ENCODE results near the gene BTN2A1. TPM values are rescaled to one million over a fixed set of nuclear protein-coding genes. Genes with fewer than 3 reads are reported as not detected.
"Not testable (repeated sequence)": the region's sequence is repeated elsewhere in the genome, so short reads cannot be mapped to it uniquely, and the experiment has no call there.

BTN2A1 gene
- 14.6 TPM for total RNA-seq
- long read RNA-seq, transcript BTN2A1-201 (8 exons, 2,920 nt): major isoform, 5 of 28 reads
- long read RNA-seq, partial matches to known transcripts: 11 of 28 reads
- long read RNA-seq, other reads (novel, unspliced or antisense): 6 of 28 reads

- peak; percentile 100 for ATAC-seq
- DNase-seq: peak; percentile 66
- intact Hi-C loops (cut with micrococcal nuclease): no loop called here
These were observed at the start of gene BTN2A1 for GRCh38 chr6:26457806-26458688. BTN2A1 (plus strand) TSS chr6:26457955; CDS start chr6:26458637, 682 bp downstream.

- ATAC-seq: no peak
- intact Hi-C loops (cut with micrococcal nuclease): no loop called here
- DNase-seq: no peak
These were observed 48.7 kb upstream of the BTN2A1 start for GRCh38 chr6:26408828-26409730.

GRCh38 chr6:26411751-26412150 is 46.0 kb upstream of the BTN2A1 start:
- DNase-seq: no peak
- intact Hi-C loops (cut with micrococcal nuclease): no loop called here
- ATAC-seq: no peak

- intact Hi-C loops (cut with micrococcal nuclease): no loop called here
- ATAC-seq (no peak), DNase-seq (no peak)
These were observed 45.5 kb upstream of the BTN2A1 start for GRCh38 chr6:26412228-26412627.

- no peak for DNase-seq
- intact Hi-C loops (cut with micrococcal nuclease): no loop called here
- no peak for ATAC-seq
These were observed 44.8 kb upstream of the BTN2A1 start for GRCh38 chr6:26412954-26413353.

GRCh38 chr6:26414281-26414680 is 43.5 kb upstream of the BTN2A1 start:
- intact Hi-C loops (cut with micrococcal nuclease): no loop called here
- no peak for DNase-seq
- ATAC-seq: no peak

- intact Hi-C loops (cut with micrococcal nuclease): no loop called here
- DNase-seq: no peak
- ATAC-seq: no peak
These were observed 42.6 kb upstream of the BTN2A1 start for GRCh38 chr6:26415036-26415614.

- intact Hi-C loops (cut with micrococcal nuclease): no loop called here
- ATAC-seq (no peak), DNase-seq (no peak)
These were observed 42.0 kb upstream of the BTN2A1 start for GRCh38 chr6:26415791-26416190.

GRCh38 chr6:26416288-26416687 is 41.5 kb upstream of the BTN2A1 start:
- intact Hi-C loops (cut with micrococcal nuclease): no loop called here
- DNase-seq (no peak), ATAC-seq (no peak)

GRCh38 chr6:26418077-26418476 is 39.7 kb upstream of the BTN2A1 start:
- DNase-seq; intact Hi-C loops (cut with micrococcal nuclease); ATAC-seq: not testable (repeated sequence)

- ATAC-seq; intact Hi-C loops (cut with micrococcal nuclease); DNase-seq: not testable (repeated sequence)
These were observed 39.0 kb upstream of the BTN2A1 start for GRCh38 chr6:26418795-26419194.

GRCh38 chr6:26420688-26421171 is 37.0 kb upstream of the BTN2A1 start:
- no peak for DNase-seq
- intact Hi-C loops (cut with micrococcal nuclease): no loop called here

GRCh38 chr6:26421259-26422144 is 36.3 kb upstream of the BTN2A1 start:
- DNase-seq (peak; percentile 59), ATAC-seq (peak; percentile 99)
- intact Hi-C loops (cut with micrococcal nuclease): no loop called here

More at GRCh38 chr6:26420688-26421171, 37.0 kb upstream of the BTN2A1 start:
- peak; percentile 44 for ATAC-seq

- no peak for DNase-seq
- intact Hi-C loops (cut with micrococcal nuclease): no loop called here
These were observed 35.4 kb upstream of the BTN2A1 start for GRCh38 chr6:26422329-26422728.

GRCh38 chr6:26426691-26427450 is 30.9 kb upstream of the BTN2A1 start:
- ATAC-seq (no peak), DNase-seq (no peak)
- intact Hi-C loops (cut with micrococcal nuclease): no loop called here

More at GRCh38 chr6:26422329-26422728, 35.4 kb upstream of the BTN2A1 start:
- ATAC-seq: no peak

GRCh38 chr6:26427451-26427809 is 30.3 kb upstream of the BTN2A1 start:
- intact Hi-C loops (cut with micrococcal nuclease): no loop called here
- no peak for ATAC-seq

GRCh38 chr6:26428206-26428605 is 29.5 kb upstream of the BTN2A1 start:
- ATAC-seq (no peak), DNase-seq (no peak)
- intact Hi-C loops (cut with micrococcal nuclease): no loop called here

More at GRCh38 chr6:26427451-26427809, 30.3 kb upstream of the BTN2A1 start:
- DNase-seq: no peak
